Psoas muscle (tissue), 8 donors: ENCODE results near the gene SLIT3. TPM values are rescaled to one million over a fixed set of nuclear protein-coding genes. Genes with fewer than 3 reads are reported as not detected.

ENCODE experiments used
- ATAC-seq, 4 donors: fragments of 200-7000 bp; cut with Tn5 transposase; one replicate each; pipeline ENCODE4 v1.9.1; 2020; ENCODE audit warnings: moderate library complexity in 3 of 4, mild to moderate bottlenecking in 2 of 4
- DNase-seq, 2 donors: peaks; one replicate each; pipeline ENCODE4 v3.0.0-alpha.2; 2020
- H3K27ac ChIP-seq: fragments of 200-600 bp; one replicate; pipeline ENCODE4 v1.8.0; 2022
- H3K27me3 ChIP-seq, 3 donors: fragments of 200-600 bp in 1 of 3; one replicate each; pipeline versions ENCODE4 v1.6.1 to v1.8.0; 2013 to 2022; ENCODE audit warnings: low read length in 2 of 3, mild to moderate bottlenecking in 2 of 3, moderate library complexity in 1 of 3; ENCODE audit not compliant: insufficient read depth in 3 of 3
- H3K36me3 ChIP-seq, 2 donors: fragments of 200-600 bp in 1 of 2; one replicate each; pipeline versions ENCODE4 v1.6.1 to v1.8.0; 2013 to 2022; ENCODE audit warnings: low read depth in 1 of 2, mild to moderate bottlenecking in 1 of 2, moderate library complexity in 1 of 2; ENCODE audit not compliant: insufficient read depth in 1 of 2
- H3K4me1 ChIP-seq: fragments of 200-600 bp; one replicate; pipeline ENCODE4 v1.8.0; 2022
- H3K4me3 ChIP-seq: fragments of 200-600 bp; one replicate; pipeline ENCODE4 v1.8.0; 2022; ENCODE audit warnings: mild to moderate bottlenecking
- H3K9me3 ChIP-seq: fragments of 200-600 bp; one replicate; pipeline ENCODE4 v1.8.0; 2022
- CTCF ChIP-seq: fragments of 200-600 bp; IDR thresholded peaks from one replicate; pipeline ENCODE4 v1.8.0; 2022; ENCODE audit warnings: antibody characterized with exemption
- WGBS, 3 donors: extraction: QIAGEN DNeasy Blood & Tissue Kit; methylation state at CpG; one replicate each; pipeline versions ENCODE4 v1.1.6 to v1.1.7; 2013; 5-methylcytosine and 5-hydroxymethylcytosine counted together
- intact Hi-C, 2 donors: fragments of 100-400 bp; cut with DNase I; formaldehyde crosslinking; loops; one replicate each; pipeline versions ENCODE4 v1.11.0 to v1.14.2; 2022
- polyA plus RNA-seq, 3 donors: library from polyadenylated mRNA; stranded (reverse); fragments of 200-250 nt; gene quantifications; one replicate each; pipeline ENCODE4 v1.2.3, GENCODE V29; 2013
- total RNA-seq, 4 donors: library from RNA; stranded (reverse); fragmentation: NEBNext Ultra II Directional in 2 of 4; extraction: Animal tissue kit (Norgen Biotek cat#: 25700) in 2 of 4; gene quantifications; one replicate each; pipeline versions ENCODE4 v1.2.1 to v1.2.4, GENCODE V29; 2021 to 2023
- donor health status: healthy with polysubstance abuse.
- donor health status: DM: no; HTN: no; CAD: no; lungs with moderate emphysema.
- donor health status: Bipolar disorder and iron deficiency.
- donor health status: healthy.
- donor health status: DM: yes; HTN: yes; CAD: no.
- donor health status: DM: no; HTN: no; CAD: no.
- donor health status: DM: no; HTN: no; CAD: no.
- donor health status: DM: yes; HTN: yes; CAD: no.

Gene SLIT3
- total and polyA plus RNA-seq, 7 donors, result 0.81 to 5.9 (median 2.1) TPM

- no peak for TF ChIP-seq CTCF
- H3K36me3 ChIP-seq, result no peaks in the 10 kb centered on the region
- 71 to 73% (median 72%) methylated on average over 5 of the region's 5 CpGs for WGBS, 3 donors
These were observed 483.3 kb downstream of the SLIT3 start for GRCh38 chr5:168817591-168817990.

GRCh38 chr5:168816661-168817060, 484.3 kb downstream of the SLIT3 start:
- H3K9me3 ChIP-seq, result no peaks in the 10 kb centered on the region
- H3K4me3 ChIP-seq, result no peak overlapping the region
- H3K36me3 ChIP-seq, result no peaks in the 10 kb centered on the region
- TF ChIP-seq CTCF, result no peak
- no peaks in the 10 kb centered on the region for H3K27me3 ChIP-seq
- 64 to 74% (median 68%) methylated on average over 4 of the region's 4 CpGs for WGBS, 3 donors
- ATAC-seq, result no peak
- intact Hi-C loops, result no loop called here
- no peak overlapping the region for H3K27ac ChIP-seq
- no peaks in the 10 kb centered on the region for H3K4me1 ChIP-seq
- DNase-seq, result no peak

More at GRCh38 chr5:168817591-168817990, 483.3 kb downstream of the SLIT3 start:
- Histone ChIP-seq H3K4me1 (no peaks in the 10 kb centered on the region), H3K27ac (no peak overlapping the region), H3K9me3 (no peaks in the 10 kb centered on the region), H3K27me3 (no peaks in the 10 kb centered on the region), H3K4me3 (no peak overlapping the region)
- ATAC-seq (no peak), DNase-seq (no peak)
- intact Hi-C loops, result no loop called here

- intact Hi-C loops, result no loop called here
- ATAC-seq, result no peak
- WGBS, 3 donors, result 42 to 63% (median 61%) methylated on average over 4 of the region's 4 CpGs
- H3K9me3 ChIP-seq, result no peaks in the 10 kb centered on the region
- no peak for TF ChIP-seq CTCF
- H3K27ac ChIP-seq, result no peak overlapping the region
- H3K36me3 ChIP-seq, result no peaks in the 10 kb centered on the region
- DNase-seq, result no peak
- peaks cover 0 to 3% (median 0%) of the 10 kb centered on the region in 3 donors for H3K27me3 ChIP-seq
- H3K4me1 ChIP-seq, result no peaks in the 10 kb centered on the region
- H3K4me3 ChIP-seq, result no peak overlapping the region
These were observed 487.6 kb downstream of the SLIT3 start for GRCh38 chr5:168813184-168813968.

GRCh38 chr5:168810641-168811040, 490.3 kb downstream of the SLIT3 start:
- H3K4me3 ChIP-seq, result no peak overlapping the region
- no peaks in the 10 kb centered on the region for H3K36me3 ChIP-seq
- intact Hi-C loops, result no loop called here
- H3K27ac ChIP-seq, result no peak overlapping the region
- no peak for DNase-seq
- no peaks in the 10 kb centered on the region for H3K4me1 ChIP-seq
- peaks cover 0 to 3% (median 0%) of the 10 kb centered on the region in 3 donors for H3K27me3 ChIP-seq
- no peak for ATAC-seq
- 59 to 66% (median 65%) methylated on average over 4 of the region's 4 CpGs for WGBS, 3 donors
- no peak for TF ChIP-seq CTCF
- H3K9me3 ChIP-seq, result no peaks in the 10 kb centered on the region
